OCI-LY1 (cell line): Measurements from ENCODE around the gene ITGA1.
"Not testable (repeated sequence)": the region's sequence is repeated elsewhere in the genome, so short reads cannot be mapped to it uniquely, and the experiment has no call there.

Source experiments
- H2AFZ ChIP-seq: fragments of 200-600 bp; sonication (generic), shearing (Covaris generic); 2 replicates; pipeline ENCODE4 v1.6.0; 2014; ENCODE audit warnings: antibody characterized with exemption, mild to moderate bottlenecking, low read length
- H3F3A ChIP-seq: fragments of 200-600 bp; sonication (generic), shearing (Covaris generic); 2 replicates; pipeline ENCODE4 v1.6.0; 2014; ENCODE audit warnings: mild to moderate bottlenecking, antibody characterized with exemption, low read length, moderate library complexity; ENCODE audit not compliant: insufficient read depth
- H3K27ac ChIP-seq: fragments of 200-600 bp; sonication (generic); 2 replicates; pipeline ENCODE4 v1.5.1; 2014; ENCODE audit warnings: low read length, mixed run types, mild to moderate bottlenecking, low read depth; ENCODE audit not compliant: poor library complexity, severe bottlenecking
- H3K27me3 ChIP-seq: fragments of 200-600 bp; sonication (generic); 2 replicates; pipeline ENCODE4 v1.6.0; 2014; ENCODE audit warnings: antibody characterized with exemption, mild to moderate bottlenecking, low read length, moderate library complexity; ENCODE audit not compliant: insufficient read depth
- H3K36me3 ChIP-seq: fragments of 200-600 bp; sonication (generic); 2 replicates; pipeline ENCODE4 v1.6.1; 2014; ENCODE audit warnings: mild to moderate bottlenecking, antibody characterized with exemption, low read length, moderate library complexity, mixed read lengths; ENCODE audit not compliant: insufficient read depth
- H3K4me1 ChIP-seq: fragments of 200-600 bp; sonication (generic); 2 replicates; pipeline ENCODE4 v1.5.1; 2014; ENCODE audit warnings: mild to moderate bottlenecking, low read length, moderate library complexity; ENCODE audit not compliant: insufficient read depth, severe bottlenecking
- H3K4me2 ChIP-seq: fragments of 200-600 bp; sonication (generic), shearing (Covaris generic); 2 replicates; pipeline ENCODE4 v1.6.1; 2014; ENCODE audit warnings: low read length
- H3K4me3 ChIP-seq: fragments of 200-600 bp; sonication (generic); 2 replicates; pipeline ENCODE4 v1.5.1; 2014; ENCODE audit warnings: low read length, low read depth, mild to moderate bottlenecking, mixed read lengths; ENCODE audit not compliant: poor library complexity, severe bottlenecking
- H3K79me2 ChIP-seq: fragments of 200-600 bp; shearing (Covaris generic); 2 replicates; pipeline ENCODE4 v1.6.1; 2016; ENCODE audit warnings: mixed run types, low read length, mixed read lengths; ENCODE audit not compliant: insufficient read depth
- H3K9ac ChIP-seq: fragments of 200-600 bp; sonication (generic), shearing (Covaris generic); 2 replicates; pipeline ENCODE4 v1.6.1; 2014; ENCODE audit warnings: mild to moderate bottlenecking, low read length, mixed read lengths
- H3K9me2 ChIP-seq: fragments of 200-600 bp; sonication (generic), shearing (Covaris generic); 2 replicates; pipeline ENCODE4 v1.6.1; 2014; ENCODE audit warnings: low read depth, mild to moderate bottlenecking, low read length, mixed read lengths
- H3K9me3 ChIP-seq: fragments of 200-600 bp; shearing (Covaris generic); 2 replicates; pipeline ENCODE4 v1.6.1; 2014; ENCODE audit warnings: low read length, mixed read lengths
- H4K20me1 ChIP-seq: fragments of 200-600 bp; sonication (generic), shearing (Covaris generic); 2 replicates; pipeline ENCODE4 v1.6.0; 2016; ENCODE audit warnings: mild to moderate bottlenecking, low read length; ENCODE audit not compliant: insufficient read depth
- CTCF ChIP-seq: fragments of 200-600 bp; sonication (generic), shearing (Covaris generic); IDR thresholded peaks from 2 replicates; pipeline ENCODE4 v1.5.1; 2017; ENCODE audit warnings: mild to moderate bottlenecking, antibody characterized with exemption, low read length, moderate library complexity, mixed read lengths
- EZH2 ChIP-seq: fragments of 200-600 bp; sonication (generic), shearing (Covaris generic); IDR thresholded peaks from 2 replicates; pipeline ENCODE4 v1.8.0; 2017; ENCODE audit warnings: borderline replicate concordance, mixed run types, mild to moderate bottlenecking, antibody characterized with exemption, low read length, moderate library complexity, mixed read lengths

Gene ITGA1

GRCh38 chr5:52963636-52964035 is 175.9 kb downstream of the ITGA1 start:
- Histone ChIP-seq H3F3A (no peaks in the 10 kb centered on the region), H2AFZ (no peak overlapping the region), H3K36me3 (no peaks in the 10 kb centered on the region), H3K4me1 (no peaks in the 10 kb centered on the region), H3K9me3 (no peaks in the 10 kb centered on the region), H3K27me3 (no peaks in the 10 kb centered on the region), H3K27ac (no peak overlapping the region), H4K20me1 (no peaks in the 10 kb centered on the region), H3K9me2 (no peaks in the 10 kb centered on the region), H3K4me2 (no peak overlapping the region), H3K79me2 (no peaks in the 10 kb centered on the region), H3K4me3 (no peak overlapping the region), H3K9ac (no peak overlapping the region)
- no peak for TF ChIP-seq CTCF
- TF ChIP-seq EZH2 = no peak

- H3K36me3 ChIP-seq = no peaks in the 10 kb centered on the region
Observed at GRCh38 chr5:52964138-52964537, 176.4 kb downstream of the ITGA1 start.

GRCh38 chr5:52976157-52976556 is 188.4 kb downstream of the ITGA1 start:
- H3K4me1 ChIP-seq = not testable (repeated sequence)

More at GRCh38 chr5:52964138-52964537, 176.4 kb downstream of the ITGA1 start:
- Histone ChIP-seq H3K27me3 (no peaks in the 10 kb centered on the region), H3K4me1 (no peaks in the 10 kb centered on the region), H3F3A (no peaks in the 10 kb centered on the region), H2AFZ (no peak overlapping the region), H4K20me1 (no peaks in the 10 kb centered on the region), H3K9me2 (no peaks in the 10 kb centered on the region), H3K4me3 (no peak overlapping the region), H3K4me2 (no peak overlapping the region), H3K9me3 (no peaks in the 10 kb centered on the region), H3K27ac (no peak overlapping the region), H3K9ac (no peak overlapping the region), H3K79me2 (no peaks in the 10 kb centered on the region)
- TF ChIP-seq EZH2 (no peak), CTCF (no peak)

GRCh38 chr5:52977264-52977897 is 189.7 kb downstream of the ITGA1 start:
- no peaks in the 10 kb centered on the region for H3F3A ChIP-seq
- H3K9me2 ChIP-seq = no peaks in the 10 kb centered on the region
- H4K20me1 ChIP-seq = no peaks in the 10 kb centered on the region
- no peaks in the 10 kb centered on the region for H3K27me3 ChIP-seq
- H3K9ac ChIP-seq = no peak overlapping the region
- H3K27ac ChIP-seq = no peak overlapping the region
- H3K4me1 ChIP-seq = no peaks in the 10 kb centered on the region
- no peak overlapping the region for H3K4me2 ChIP-seq
- H3K9me3 ChIP-seq = no peaks in the 10 kb centered on the region
- H3K79me2 ChIP-seq = no peaks in the 10 kb centered on the region
- TF ChIP-seq EZH2 = no peak
- TF ChIP-seq CTCF = no peak
- no peak overlapping the region for H3K4me3 ChIP-seq
- no peak overlapping the region for H2AFZ ChIP-seq
- H3K36me3 ChIP-seq = no peaks in the 10 kb centered on the region

More at GRCh38 chr5:52976157-52976556, 188.4 kb downstream of the ITGA1 start:
- H3K9me3 ChIP-seq, H3K4me3 ChIP-seq, H3K27ac ChIP-seq, H2AFZ ChIP-seq, H3K9me2 ChIP-seq, H3K36me3 ChIP-seq, H3K9ac ChIP-seq, H3K79me2 ChIP-seq, H3K4me2 ChIP-seq, H4K20me1 ChIP-seq, H3F3A ChIP-seq, H3K27me3 ChIP-seq: not testable (repeated sequence)
